ENCODE measurements around the gene F5.

F5 gene

DNA sequence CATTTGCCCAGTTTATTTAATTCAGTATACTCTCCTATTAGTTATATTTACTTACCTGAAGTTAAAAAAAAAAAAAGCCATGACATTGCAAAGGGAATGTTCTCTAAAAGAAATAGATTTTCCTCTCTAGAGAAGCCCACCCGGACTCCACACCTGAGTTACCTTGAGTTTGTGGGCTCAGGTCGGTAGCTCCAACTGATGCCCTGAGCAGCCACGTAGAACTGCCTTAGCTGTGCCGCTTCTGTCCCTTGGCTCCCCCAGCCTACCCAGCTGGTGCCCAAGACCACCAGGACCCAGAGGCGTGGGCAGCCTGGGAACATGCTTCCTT is 250 bp downstream of the F5 start:
- no peak for DNase-seq

GRCh38 chr1:169585181-169585580 is 1.1 kb downstream of the F5 start:
- no peak for DNase-seq

DNA sequence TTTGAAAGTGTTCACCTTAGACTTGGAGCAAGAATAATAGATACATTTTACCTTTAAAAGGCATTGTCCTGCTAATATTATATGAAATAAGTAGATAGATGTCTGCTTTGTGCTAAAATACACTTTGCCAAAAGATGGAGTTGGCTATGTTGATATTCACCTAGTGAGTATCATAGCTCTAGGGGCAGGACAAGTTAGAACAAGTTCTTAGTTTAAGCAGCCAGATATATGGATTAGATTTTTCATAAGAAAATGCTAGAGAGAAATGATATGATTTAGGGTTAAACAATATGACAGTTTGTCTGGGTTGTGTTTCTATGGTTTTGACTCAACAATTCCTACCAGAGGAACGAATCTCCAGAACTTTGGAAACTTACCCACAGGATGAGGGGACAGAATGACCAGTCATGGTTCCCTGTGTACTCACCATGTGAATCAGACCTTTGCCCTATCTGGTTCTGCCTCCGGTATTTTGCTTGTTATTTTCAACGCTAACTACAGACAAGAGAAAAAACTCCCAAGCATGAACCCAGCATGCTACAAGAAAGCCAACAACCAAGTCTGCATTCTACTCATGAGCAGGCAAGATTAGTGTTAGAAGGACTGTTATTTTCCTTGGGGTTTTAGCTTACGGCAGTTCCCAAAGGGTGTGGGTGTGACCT is 1.7 kb downstream of the F5 start:
- no peak for DNase-seq

DNA sequence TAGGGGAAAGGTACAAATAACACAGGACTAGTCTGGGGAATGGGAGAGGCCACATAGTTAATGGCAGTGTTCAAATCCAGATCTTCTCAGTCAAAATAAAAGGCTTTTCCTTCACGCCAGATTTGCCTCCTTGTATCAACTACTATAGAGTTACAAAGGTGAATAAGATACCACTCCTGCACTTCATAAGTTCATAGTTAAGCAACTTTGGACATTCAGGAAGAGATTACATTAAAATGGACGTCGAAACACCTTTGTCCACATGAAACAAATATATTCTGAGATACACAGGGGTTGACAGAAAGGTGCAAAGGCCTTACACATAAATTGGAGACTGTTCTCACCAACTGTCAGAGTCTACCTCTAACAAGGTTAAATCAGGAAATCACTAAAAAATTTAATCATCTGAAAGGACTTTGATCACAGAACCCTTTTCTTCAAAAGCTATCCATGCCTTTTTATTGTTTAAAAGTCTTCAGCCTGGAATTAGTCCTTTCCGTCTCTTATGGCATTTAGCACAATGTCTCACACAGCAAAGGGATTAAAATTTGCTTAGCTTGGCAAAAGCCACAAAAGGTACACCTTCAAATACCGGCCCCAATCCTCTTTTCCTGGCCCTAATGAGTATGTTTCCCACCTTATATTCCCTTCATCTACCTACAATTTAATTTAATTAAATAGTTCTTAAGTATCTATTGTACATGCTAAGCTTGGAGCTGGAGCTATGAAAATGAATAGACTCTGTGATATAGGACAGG is 8.1 kb downstream of the F5 start:
- no peak for DNase-seq

DNA sequence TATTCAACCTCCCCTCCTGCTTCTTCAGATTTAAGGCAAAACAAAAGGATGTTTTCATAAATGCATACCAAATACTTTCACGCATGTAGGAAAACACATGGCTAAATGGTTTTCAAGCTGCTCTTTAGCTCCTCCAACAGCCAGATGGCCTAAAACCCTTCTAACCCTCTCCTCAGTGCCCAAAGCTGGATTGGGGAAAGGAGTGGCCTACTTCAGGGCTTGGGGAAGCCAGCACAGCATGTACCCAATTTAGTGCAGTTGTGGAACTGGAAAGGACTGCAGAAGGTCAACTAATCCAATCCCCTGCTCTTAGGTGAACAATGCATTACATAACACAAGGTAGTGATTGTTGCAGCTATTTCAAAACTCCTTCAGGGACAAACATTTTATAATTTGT is 9.3 kb downstream of the F5 start:
- no peak for DNase-seq

DNA sequence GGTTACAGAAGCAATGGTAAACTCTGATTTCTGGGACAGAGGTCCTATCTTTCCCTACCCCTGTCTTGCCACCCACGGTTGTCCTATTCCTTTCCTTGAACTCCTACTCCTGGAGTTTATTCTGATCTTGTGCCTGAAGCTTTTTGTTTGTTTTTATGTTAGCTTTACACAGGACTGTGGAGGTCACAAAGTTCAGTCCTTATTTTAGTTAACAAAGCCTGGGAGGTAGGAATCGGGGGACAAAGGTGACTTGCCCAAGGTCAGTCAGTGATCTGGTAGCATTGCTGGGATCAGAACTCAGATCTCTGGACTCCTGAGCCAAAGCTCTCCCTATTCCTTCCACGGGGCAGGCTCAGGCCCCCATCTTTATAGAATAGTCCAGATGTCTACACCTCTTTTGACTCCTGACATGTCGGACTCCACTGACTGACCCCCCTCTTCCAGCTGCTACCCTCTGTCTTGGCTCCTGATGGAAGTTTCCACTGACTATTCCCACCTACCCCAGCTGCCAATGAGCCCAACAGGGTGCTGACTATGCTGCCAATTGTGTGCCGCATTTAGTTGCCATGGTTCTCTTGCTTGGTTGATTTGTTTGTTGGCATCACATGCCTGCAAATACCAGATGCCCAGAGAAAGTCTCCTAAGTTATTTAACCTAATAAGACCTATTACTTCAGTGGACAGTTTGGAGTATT is 9.9 kb downstream of the F5 start:
- DNase-seq, result no peak

GRCh38 chr1:169574336-169574735 is 11.9 kb downstream of the F5 start:
- DNase-seq, result no peak

GRCh38 chr1:169572187-169572586 is 14.1 kb downstream of the F5 start:
- DNase-seq, result no peak

- DNase-seq, result no peak
Measured at GRCh38 chr1:169571450-169571849, 14.8 kb downstream of the F5 start.

GRCh38 chr1:169570172-169570574 is 16.1 kb downstream of the F5 start:
- DNase-seq, result no peak

GRCh38 chr1:169568497-169568896 is 17.8 kb downstream of the F5 start:
- DNase-seq, result no peak

DNA sequence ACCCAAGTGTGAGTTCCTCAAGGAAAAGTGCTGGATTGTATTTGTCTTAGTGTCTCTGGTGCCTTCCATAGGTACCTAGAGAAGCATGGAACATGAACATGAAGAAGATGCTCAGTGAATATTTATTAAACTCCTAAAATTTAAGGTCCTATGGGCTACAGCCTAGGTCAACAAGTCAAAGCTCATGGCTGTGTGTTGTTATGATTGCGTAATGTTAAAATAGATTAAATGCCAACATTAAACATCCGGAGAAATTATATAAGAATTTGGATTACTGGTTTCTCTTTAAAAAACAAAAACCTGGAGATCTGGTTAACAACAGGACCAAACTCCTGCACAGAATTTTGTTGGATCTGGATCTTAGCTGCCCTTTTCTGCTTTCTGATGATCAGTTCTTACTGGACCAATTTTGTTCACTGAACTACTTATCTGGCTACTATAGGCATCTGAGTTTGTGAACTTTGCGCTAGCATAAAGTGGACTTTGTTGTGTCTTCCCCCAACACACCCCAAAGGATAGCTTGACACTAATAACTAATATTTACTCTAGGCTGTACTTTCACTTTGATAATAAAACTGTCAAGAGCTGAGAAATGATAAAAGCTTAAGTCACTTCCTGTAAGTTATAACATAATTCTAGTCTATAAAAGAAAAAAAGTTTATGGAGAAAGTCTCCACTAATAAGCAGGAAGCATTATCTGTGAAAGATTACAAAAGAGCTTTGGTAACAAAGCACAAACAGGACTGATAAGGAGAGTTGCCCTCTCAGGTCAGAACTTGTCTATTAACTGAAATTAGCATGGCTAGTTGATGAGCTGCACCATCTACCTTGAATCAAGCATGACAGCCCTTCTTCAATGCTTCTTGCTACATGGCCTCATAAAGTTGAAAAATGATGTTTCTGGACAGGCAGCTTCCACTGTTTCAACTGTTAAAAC is 20.7 kb downstream of the F5 start:
- DNase-seq, result no peak

- no peak for DNase-seq
Measured at GRCh38 chr1:169563650-169564049, 22.6 kb downstream of the F5 start.

GRCh38 chr1:169563019-169563615 is 23.2 kb downstream of the F5 start:
- DNase-seq, result no peak

DNA sequence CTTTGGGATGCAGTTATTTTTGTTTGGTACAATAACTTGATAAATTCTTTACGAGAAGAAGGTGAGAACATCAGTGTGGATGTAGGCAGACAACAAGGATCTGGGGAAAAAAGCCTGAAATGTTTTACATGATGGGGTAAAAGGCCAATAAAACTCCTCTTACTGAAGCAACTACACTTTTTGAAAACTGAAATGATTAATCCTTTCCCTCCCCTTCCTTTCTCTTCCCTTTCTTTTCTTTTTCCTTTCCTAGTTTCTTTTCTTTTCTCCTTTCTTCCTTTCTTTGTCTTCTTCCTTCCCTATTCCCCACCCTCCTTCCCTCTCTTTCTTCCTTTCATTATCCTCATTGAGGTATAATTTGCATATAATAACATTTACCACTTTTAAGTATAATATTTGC is 24.6 kb downstream of the F5 start:
- DNase-seq, result no peak

- DNase-seq, result no peak
Measured at GRCh38 chr1:169557131-169557530, 29.1 kb downstream of the F5 start.

GRCh38 chr1:169550294-169550693 is 36.0 kb downstream of the F5 start:
- no peak for DNase-seq

DNA sequence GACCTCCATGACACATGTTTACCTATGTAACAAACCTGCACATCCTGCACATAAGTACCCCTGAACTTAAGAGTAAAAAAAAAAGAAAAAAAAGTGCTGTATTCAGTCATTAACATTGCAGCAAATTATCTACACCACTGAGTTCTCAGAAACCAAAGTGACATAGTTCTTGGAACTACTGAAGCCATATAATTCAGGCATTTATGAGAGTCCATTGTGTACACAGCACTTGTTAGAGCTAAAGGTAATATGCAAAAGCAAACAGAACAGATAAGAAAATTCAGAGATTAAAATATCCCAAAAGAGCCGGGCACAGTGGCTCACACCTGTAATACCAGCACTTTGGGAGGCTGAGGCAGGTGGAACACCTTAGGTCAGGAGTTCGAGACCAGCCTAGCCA is 38.0 kb downstream of the F5 start:
- no peak for DNase-seq

DNA sequence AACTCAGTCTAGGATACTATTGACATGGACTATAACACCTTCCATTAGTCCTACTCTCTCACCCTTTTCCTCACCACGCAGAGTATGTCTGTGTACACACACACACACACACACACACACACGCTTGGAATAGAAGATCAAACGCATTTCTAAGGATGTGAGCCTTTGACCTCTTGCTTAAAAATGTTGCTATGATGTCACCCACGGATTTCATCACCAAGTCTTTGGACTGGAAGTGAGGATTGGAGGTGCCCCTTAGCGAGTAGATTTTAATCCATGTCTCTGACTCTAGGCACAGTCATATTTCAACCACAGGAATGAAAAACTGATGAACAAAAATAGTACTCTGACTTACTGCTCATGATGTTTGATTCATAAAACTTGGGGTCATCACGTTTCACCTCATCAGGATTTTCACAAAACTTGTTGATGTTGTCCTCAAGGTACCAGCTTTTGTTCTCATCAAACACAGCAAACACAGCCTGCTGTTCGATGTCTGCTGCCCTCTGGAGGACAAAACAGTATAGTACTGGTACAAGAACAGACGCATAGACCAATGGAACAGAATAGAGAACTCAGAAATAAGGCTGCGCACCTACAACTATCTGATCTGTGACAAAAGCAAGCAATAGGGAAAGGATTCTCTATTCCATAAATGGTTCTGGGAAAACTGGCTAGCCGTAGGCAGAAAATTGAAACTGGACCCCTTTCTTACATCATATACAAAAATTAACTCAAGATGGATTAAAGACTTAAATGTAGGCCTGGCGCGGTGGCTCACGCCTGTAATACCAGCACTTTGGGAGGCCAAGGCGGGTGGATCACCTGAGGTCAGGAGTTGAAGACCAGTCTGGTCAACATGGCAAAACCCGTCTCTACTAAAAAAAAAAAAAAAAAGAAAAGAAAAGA is 39.9 kb downstream of the F5 start:
- DNase-seq, result peak; percentile 0

DNA sequence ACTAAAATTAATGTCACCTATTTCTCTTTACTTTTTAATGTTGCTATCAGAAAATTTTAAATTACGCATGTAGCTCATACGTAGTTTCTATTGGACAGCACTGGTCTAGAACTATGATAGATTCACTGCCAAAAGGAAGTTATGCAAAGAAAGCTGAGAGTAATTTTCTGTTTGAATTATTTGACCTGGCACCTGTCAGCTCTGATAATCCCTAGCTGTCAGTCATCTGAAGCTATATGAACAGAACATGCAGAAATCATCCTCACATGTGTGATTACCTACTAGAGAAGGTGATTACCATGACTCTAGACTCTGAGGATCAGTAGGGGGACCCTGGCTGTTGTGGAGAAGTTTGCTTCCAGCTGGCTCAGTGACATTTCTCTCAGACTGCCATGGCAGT is 40.8 kb downstream of the F5 start:
- no peak for DNase-seq

DNA sequence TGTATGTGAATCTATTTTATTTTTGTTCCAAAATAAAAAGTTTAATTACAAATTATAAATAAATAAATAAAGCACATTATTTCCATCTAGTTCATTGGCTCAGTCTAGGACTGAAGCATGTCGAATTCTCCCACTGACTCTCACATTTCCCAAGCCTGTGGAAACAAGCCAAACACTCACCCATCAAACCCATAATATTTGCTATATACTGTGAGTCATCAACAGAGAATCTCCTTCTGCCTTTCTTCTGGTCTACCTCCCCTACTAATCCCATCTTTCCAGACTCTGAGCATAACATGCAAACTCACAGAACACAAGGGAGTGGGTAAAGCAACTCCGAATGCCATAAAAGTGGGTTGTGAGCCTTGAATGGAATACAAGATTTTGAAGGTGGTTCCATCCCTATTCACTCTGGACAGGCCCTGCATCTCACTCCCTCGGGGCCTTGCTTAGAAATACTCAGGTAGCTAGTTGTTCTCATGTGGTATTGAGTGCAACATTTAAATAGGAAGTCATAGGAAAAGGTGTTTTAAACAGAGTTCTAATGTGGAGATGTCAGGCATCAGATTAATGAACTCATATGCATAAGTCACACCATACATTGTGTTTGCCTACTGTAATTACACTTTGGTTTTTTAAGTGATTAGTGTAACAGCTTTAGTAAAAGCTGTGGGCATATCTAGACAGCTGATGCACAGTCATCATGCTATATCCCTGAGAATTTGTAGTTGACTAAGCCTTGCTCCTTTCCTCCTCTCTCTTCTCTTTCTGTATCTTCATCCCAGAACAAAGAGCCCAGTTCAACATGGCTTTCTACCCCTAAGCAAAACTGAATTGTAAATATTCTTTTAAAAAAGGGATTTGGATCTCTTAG is 47.0 kb downstream of the F5 start:
- no peak for DNase-seq

Measured in NK-92 treated with Interleukin-12 subunit alpha and Interleukin-12 subunit beta, amount 100 ng/mL, for 24 hours (cell line).